ENCODE data around the gene CYP3A5.

Gene CYP3A5

GRCh38 chr7:99625321-99625720 is 54.5 kb downstream of the CYP3A5 start:
- Histone ChIP-seq H3K27ac (ENCODE audit: insufficient read depth, low read depth, low read length, poor library complexity, severe bottlenecking) (no peak overlapping the region), H3K9me3 (ENCODE audit: control insufficient read depth, low read length) (no peaks in the 10 kb centered on the region), H3K36me3 (ENCODE audit: control insufficient read depth, insufficient read depth, low read length) (peaks cover 42% of the 10 kb centered on the region), H3K4me3 (ENCODE audit: insufficient read depth, low read depth, low read length) (no peak overlapping the region), H3K4me1 (ENCODE audit: control insufficient read depth, insufficient read depth, low read length) (no peaks in the 10 kb centered on the region), H3K27me3 (ENCODE audit: control insufficient read depth, insufficient read depth, low read length, poor library complexity, severe bottlenecking) (no peaks in the 10 kb centered on the region)
- WGBS, 2 experiments: 94 to 97% methylated on average over 5 of the region's 5 CpGs

- H3K27ac ChIP-seq (ENCODE audit: insufficient read depth, low read depth, low read length, poor library complexity, severe bottlenecking): no peak overlapping the region
- H3K4me1 ChIP-seq (ENCODE audit: control insufficient read depth, insufficient read depth, low read length): no peaks in the 10 kb centered on the region
- H3K36me3 ChIP-seq (ENCODE audit: control insufficient read depth, insufficient read depth, low read length): peaks cover 44% of the 10 kb centered on the region
- H3K4me3 ChIP-seq (ENCODE audit: insufficient read depth, low read depth, low read length): no peak overlapping the region
- H3K27me3 ChIP-seq (ENCODE audit: control insufficient read depth, insufficient read depth, low read length, poor library complexity, severe bottlenecking): no peaks in the 10 kb centered on the region
- WGBS, 2 experiments: 96 to 97% methylated on average over 16 of the region's 16 CpGs
- no peaks in the 10 kb centered on the region for H3K9me3 ChIP-seq (ENCODE audit: control insufficient read depth, low read length)
Measured at GRCh38 chr7:99624484-99624883, 55.3 kb downstream of the CYP3A5 start.

- H3K27ac ChIP-seq (ENCODE audit: insufficient read depth, low read depth, low read length, poor library complexity, severe bottlenecking): no peak overlapping the region
- no peaks in the 10 kb centered on the region for H3K4me1 ChIP-seq (ENCODE audit: control insufficient read depth, insufficient read depth, low read length)
- H3K27me3 ChIP-seq (ENCODE audit: control insufficient read depth, insufficient read depth, low read length, poor library complexity, severe bottlenecking): no peaks in the 10 kb centered on the region
- H3K4me3 ChIP-seq (ENCODE audit: insufficient read depth, low read depth, low read length): no peak overlapping the region
- 94% methylated on average over 9 of the region's 9 CpGs for WGBS, 2 experiments
- no peaks in the 10 kb centered on the region for H3K9me3 ChIP-seq (ENCODE audit: control insufficient read depth, low read length)
- H3K36me3 ChIP-seq (ENCODE audit: control insufficient read depth, insufficient read depth, low read length): peaks cover 45% of the 10 kb centered on the region
Measured at GRCh38 chr7:99623702-99624447, 55.9 kb downstream of the CYP3A5 start.

- peaks cover 45% of the 10 kb centered on the region for H3K36me3 ChIP-seq (ENCODE audit: control insufficient read depth, insufficient read depth, low read length)
Measured at GRCh38 chr7:99623091-99623693, 56.6 kb downstream of the CYP3A5 start.

GRCh38 chr7:99622596-99622995 is 57.2 kb downstream of the CYP3A5 start:
- Histone ChIP-seq H3K36me3 (ENCODE audit: control insufficient read depth, insufficient read depth, low read length) (peaks cover 45% of the 10 kb centered on the region), H3K9me3 (ENCODE audit: control insufficient read depth, low read length) (no peaks in the 10 kb centered on the region), H3K27ac (ENCODE audit: insufficient read depth, low read depth, low read length, poor library complexity, severe bottlenecking) (no peak overlapping the region), H3K27me3 (ENCODE audit: control insufficient read depth, insufficient read depth, low read length, poor library complexity, severe bottlenecking) (no peaks in the 10 kb centered on the region), H3K4me1 (ENCODE audit: control insufficient read depth, insufficient read depth, low read length) (no peaks in the 10 kb centered on the region), H3K4me3 (ENCODE audit: insufficient read depth, low read depth, low read length) (no peak overlapping the region)
- 94 to 95% methylated on average over 10 of the region's 10 CpGs for WGBS, 2 experiments

More at GRCh38 chr7:99623091-99623693, 56.6 kb downstream of the CYP3A5 start:
- no peaks in the 10 kb centered on the region for H3K9me3 ChIP-seq (ENCODE audit: control insufficient read depth, low read length)
- no peak overlapping the region for H3K4me3 ChIP-seq (ENCODE audit: insufficient read depth, low read depth, low read length)
- WGBS, 2 experiments: 94% methylated on average over 7 of the region's 7 CpGs
- H3K27ac ChIP-seq (ENCODE audit: insufficient read depth, low read depth, low read length, poor library complexity, severe bottlenecking): no peak overlapping the region
- H3K4me1 ChIP-seq (ENCODE audit: control insufficient read depth, insufficient read depth, low read length): no peaks in the 10 kb centered on the region
- no peaks in the 10 kb centered on the region for H3K27me3 ChIP-seq (ENCODE audit: control insufficient read depth, insufficient read depth, low read length, poor library complexity, severe bottlenecking)

GRCh38 chr7:99621271-99621670 is 58.5 kb downstream of the CYP3A5 start:
- Histone ChIP-seq H3K9me3 (ENCODE audit: control insufficient read depth, low read length) (no peaks in the 10 kb centered on the region), H3K4me1 (ENCODE audit: control insufficient read depth, insufficient read depth, low read length) (no peaks in the 10 kb centered on the region), H3K36me3 (ENCODE audit: control insufficient read depth, insufficient read depth, low read length) (peaks cover 38% of the 10 kb centered on the region), H3K27me3 (ENCODE audit: control insufficient read depth, insufficient read depth, low read length, poor library complexity, severe bottlenecking) (no peaks in the 10 kb centered on the region), H3K27ac (ENCODE audit: insufficient read depth, low read depth, low read length, poor library complexity, severe bottlenecking) (no peak overlapping the region), H3K4me3 (ENCODE audit: insufficient read depth, low read depth, low read length) (no peak overlapping the region)
- 94 to 95% methylated on average over 5 of the region's 5 CpGs for WGBS, 2 experiments

GRCh38 chr7:99619571-99620130 is 60.1 kb downstream of the CYP3A5 start:
- peaks cover 30% of the 10 kb centered on the region for H3K36me3 ChIP-seq (ENCODE audit: control insufficient read depth, insufficient read depth, low read length)
- H3K4me1 ChIP-seq (ENCODE audit: control insufficient read depth, insufficient read depth, low read length): no peaks in the 10 kb centered on the region
- no peak overlapping the region for H3K27ac ChIP-seq (ENCODE audit: insufficient read depth, low read depth, low read length, poor library complexity, severe bottlenecking)
- H3K9me3 ChIP-seq (ENCODE audit: control insufficient read depth, low read length): no peaks in the 10 kb centered on the region
- 95 to 96% methylated on average over 18 of the region's 18 CpGs for WGBS, 2 experiments
- H3K27me3 ChIP-seq (ENCODE audit: control insufficient read depth, insufficient read depth, low read length, poor library complexity, severe bottlenecking): no peaks in the 10 kb centered on the region
- no peak overlapping the region for H3K4me3 ChIP-seq (ENCODE audit: insufficient read depth, low read depth, low read length)

GRCh38 chr7:99618726-99619125 is 61.1 kb downstream of the CYP3A5 start:
- Histone ChIP-seq H3K27me3 (ENCODE audit: control insufficient read depth, insufficient read depth, low read length, poor library complexity, severe bottlenecking) (no peaks in the 10 kb centered on the region), H3K9me3 (ENCODE audit: control insufficient read depth, low read length) (no peaks in the 10 kb centered on the region), H3K27ac (ENCODE audit: insufficient read depth, low read depth, low read length, poor library complexity, severe bottlenecking) (no peak overlapping the region), H3K4me1 (ENCODE audit: control insufficient read depth, insufficient read depth, low read length) (no peaks in the 10 kb centered on the region), H3K36me3 (ENCODE audit: control insufficient read depth, insufficient read depth, low read length) (peaks cover 30% of the 10 kb centered on the region), H3K4me3 (ENCODE audit: insufficient read depth, low read depth, low read length) (no peak overlapping the region)
- 94 to 95% methylated on average over 3 of the region's 3 CpGs for WGBS, 2 experiments

GRCh38 chr7:99617192-99617781 is 62.5 kb downstream of the CYP3A5 start:
- H3K27me3 ChIP-seq (ENCODE audit: control insufficient read depth, insufficient read depth, low read length, poor library complexity, severe bottlenecking): no peaks in the 10 kb centered on the region
- 22 to 23% methylated on average over 22 of the region's 22 CpGs for WGBS, 2 experiments
- H3K4me1 ChIP-seq (ENCODE audit: control insufficient read depth, insufficient read depth, low read length): no peaks in the 10 kb centered on the region
- peak overlapping the region; percentile 97 for H3K4me3 ChIP-seq (ENCODE audit: insufficient read depth, low read depth, low read length)
- peaks cover 25% of the 10 kb centered on the region for H3K36me3 ChIP-seq (ENCODE audit: control insufficient read depth, insufficient read depth, low read length)
- no peaks in the 10 kb centered on the region for H3K9me3 ChIP-seq (ENCODE audit: control insufficient read depth, low read length)
- no peak overlapping the region for H3K27ac ChIP-seq (ENCODE audit: insufficient read depth, low read depth, low read length, poor library complexity, severe bottlenecking)

Data from ectodermal cell (in vitro differentiated cells).